GM12801 (cell line): ENCODE data around the gene IL36A.

Experiments
- TF ChIP-seq, protein P1 (sequence below): IDR thresholded peaks from one replicate; pipeline ENCODE4 v1.5.1; 2011; ENCODE audit warnings: control low read depth; ENCODE audit not compliant: insufficient read length; ENCODE audit errors: extremely low read depth

Gene IL36A

DNA sequence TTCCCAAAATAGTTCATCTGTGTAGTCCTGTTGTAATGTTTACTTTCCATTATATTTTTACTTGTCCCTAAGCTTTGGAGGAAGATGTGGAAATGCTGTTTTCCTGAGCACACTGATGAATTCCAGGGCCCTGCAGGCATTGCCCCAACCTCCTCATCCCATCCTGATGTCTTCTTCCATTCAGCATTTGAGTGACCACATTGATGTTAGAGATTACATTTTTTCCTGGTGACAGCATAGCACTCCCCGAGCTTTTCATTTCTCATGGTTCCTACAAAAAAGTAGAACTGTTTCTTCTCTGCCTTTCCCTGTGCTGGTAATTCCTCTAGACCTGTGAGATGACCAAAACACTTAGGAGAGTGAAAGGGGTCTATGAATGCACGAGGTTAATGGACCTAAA, 4.8 kb downstream of the IL36A start:
- TF ChIP-seq, protein P1, sequence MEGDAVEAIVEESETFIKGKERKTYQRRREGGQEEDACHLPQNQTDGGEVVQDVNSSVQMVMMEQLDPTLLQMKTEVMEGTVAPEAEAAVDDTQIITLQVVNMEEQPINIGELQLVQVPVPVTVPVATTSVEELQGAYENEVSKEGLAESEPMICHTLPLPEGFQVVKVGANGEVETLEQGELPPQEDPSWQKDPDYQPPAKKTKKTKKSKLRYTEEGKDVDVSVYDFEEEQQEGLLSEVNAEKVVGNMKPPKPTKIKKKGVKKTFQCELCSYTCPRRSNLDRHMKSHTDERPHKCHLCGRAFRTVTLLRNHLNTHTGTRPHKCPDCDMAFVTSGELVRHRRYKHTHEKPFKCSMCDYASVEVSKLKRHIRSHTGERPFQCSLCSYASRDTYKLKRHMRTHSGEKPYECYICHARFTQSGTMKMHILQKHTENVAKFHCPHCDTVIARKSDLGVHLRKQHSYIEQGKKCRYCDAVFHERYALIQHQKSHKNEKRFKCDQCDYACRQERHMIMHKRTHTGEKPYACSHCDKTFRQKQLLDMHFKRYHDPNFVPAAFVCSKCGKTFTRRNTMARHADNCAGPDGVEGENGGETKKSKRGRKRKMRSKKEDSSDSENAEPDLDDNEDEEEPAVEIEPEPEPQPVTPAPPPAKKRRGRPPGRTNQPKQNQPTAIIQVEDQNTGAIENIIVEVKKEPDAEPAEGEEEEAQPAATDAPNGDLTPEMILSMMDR, result no peak

DNA sequence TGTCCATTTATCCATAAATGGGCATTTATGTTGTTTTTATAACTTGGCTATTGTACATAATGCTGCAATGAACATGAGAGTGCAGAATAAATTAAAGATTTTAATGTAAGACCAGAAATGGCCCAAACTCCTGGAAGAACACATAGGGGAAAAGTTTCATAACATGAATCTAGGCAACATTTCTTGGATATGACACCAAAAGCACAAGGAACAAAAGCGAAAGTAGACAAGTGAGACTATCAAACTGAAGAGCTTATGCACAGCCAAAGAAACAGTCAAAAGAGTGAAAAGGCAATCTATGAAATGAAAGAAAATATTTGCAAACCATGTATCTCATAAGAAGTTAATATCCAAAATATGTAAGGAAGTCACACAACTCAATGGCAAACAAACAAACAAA, 5.8 kb downstream of the IL36A start:
- TF ChIP-seq, protein P1, result no peak

DNA sequence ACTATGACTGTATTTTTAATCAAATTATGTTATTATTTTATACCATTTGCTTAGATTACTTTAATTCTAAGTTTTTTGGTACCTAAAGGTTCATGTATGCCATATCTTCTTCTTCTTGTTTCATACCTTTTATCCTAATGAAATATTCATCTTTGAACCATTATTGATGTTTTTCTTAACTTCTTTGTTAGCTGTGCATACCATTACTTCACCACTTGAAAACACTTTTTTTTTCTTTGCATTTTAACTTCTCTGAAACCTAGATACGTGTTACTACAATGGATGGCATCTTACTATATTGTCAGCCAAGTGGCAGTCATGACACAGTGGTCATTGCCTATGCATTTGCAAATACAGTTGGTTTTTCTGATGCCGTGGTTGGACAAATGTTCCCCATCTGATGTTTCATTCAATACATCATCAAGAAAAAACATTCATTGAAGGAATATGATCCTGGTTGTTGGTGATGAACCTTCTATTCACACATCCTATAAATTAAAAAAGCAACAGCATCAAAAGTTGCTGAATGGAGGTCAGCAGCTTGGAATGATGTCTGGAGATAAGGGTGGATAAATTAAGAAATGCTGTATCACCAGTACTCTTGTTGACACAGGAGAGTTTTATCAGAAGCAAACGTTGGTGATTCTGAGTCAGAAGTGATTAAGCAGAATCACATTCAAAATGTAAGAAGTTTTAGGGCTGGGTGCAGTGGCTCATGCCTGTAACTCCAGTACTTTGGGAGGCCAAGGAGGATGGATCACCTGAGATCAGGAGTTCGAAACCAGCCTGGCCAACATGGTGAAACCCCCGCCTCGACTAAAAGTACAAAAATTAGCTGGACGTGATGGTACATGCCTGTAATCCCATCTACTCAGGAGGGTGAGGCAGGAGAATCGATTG, 7.4 kb downstream of the IL36A start:
- TF ChIP-seq, protein P1, result no peak

DNA sequence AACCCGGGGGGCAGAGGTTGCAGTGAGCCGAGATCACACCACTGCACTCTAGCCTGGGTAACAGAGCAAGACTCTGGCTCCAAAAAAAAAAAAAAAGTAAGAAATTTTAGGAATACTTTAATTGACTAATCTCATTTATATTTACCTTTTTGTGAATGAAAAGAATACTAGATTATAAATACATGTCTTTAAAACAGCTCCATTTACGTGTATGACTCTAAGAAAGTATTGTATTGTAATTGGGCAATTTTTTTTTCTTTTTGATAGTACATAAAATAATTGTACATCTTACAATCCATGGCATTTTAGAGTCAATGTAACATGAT, 8.0 kb downstream of the IL36A start:
- TF ChIP-seq, protein P1, result no peak

DNA sequence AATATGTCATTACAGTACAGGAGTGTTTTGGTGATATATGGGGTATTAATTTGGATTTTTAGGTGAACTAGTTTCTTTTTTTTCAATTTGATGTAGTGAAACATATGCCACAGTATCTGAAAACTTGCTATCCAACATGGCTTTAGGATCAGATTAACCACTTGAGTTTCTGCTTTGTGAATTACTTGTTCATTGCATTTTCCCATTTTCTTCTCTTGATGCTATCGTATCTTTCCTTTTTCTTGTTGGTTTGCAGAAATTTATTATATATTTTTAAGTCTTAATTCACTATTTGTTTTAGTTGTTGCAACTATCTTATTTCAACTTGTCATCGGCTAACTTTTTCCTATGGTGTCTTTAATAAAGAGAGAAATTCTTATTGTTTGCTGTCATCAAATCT, 8.8 kb downstream of the IL36A start:
- TF ChIP-seq, protein P1, result no peak

DNA sequence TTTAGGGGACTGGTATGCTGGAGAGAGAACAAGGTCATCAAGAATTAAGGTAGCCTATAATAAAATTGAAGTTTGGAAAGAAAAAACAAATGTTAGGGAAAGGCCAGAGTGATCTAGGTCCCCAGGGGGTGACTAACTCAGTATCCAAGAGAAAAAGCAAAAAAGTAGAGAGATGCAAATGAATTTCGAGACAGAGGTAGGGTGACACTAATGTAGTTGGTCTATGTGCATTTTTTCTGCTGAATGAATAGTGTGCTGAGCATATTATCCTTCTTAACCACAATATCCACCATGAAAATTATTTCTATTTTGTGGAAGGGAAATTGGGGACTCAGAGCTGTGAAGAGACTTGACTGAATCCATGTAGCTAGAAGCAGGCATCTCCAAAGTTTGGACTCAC, 9.8 kb downstream of the IL36A start:
- TF ChIP-seq, protein P1, result no peak

DNA sequence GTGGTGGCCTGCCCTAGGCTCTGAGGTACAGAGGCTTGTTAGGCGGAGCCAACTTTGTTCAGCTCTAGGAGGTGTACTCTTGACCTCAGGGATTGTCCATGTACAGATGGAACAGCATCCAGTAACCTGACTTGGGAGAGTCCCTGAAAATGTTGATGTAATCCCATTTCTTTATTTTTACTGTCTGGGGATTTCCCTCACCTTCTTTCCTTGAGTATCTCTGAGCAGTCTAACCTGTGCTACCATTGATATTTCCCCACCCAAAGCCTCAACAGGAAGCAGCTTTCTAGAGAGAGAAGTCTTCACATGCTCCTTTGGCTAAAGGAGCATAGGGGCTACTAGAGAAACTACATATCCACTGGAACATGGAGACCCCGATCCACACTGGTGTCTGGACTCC, 10.4 kb downstream of the IL36A start:
- TF ChIP-seq, protein P1, result no peak
